Retinal pigment epithelial cell (primary cell): ENCODE results near the gene C2orf80.

Experiments used
- DNase-seq: peaks from one replicate; pipeline ENCODE4 v3.0.0-alpha.2; 2010; ENCODE audit warnings: low read depth
- H3K4me3 ChIP-seq: 2 replicates; pipeline ENCODE4 v1.5.1; 2011; ENCODE audit warnings: mild to moderate bottlenecking, low read length, control low read depth, moderate library complexity
- CTCF ChIP-seq: conservative IDR thresholded peaks from 2 replicates; pipeline ENCODE4 v1.5.1; 2011; ENCODE audit warnings: low read depth, low read length, control low read depth, inconsistent platforms

C2orf80 gene

GRCh38 chr2:208189069-208189809 is 591 bp downstream of the C2orf80 start:
- no peak for TF ChIP-seq CTCF
- H3K4me3 ChIP-seq = no peak overlapping the region
- no peak for DNase-seq

DNA sequence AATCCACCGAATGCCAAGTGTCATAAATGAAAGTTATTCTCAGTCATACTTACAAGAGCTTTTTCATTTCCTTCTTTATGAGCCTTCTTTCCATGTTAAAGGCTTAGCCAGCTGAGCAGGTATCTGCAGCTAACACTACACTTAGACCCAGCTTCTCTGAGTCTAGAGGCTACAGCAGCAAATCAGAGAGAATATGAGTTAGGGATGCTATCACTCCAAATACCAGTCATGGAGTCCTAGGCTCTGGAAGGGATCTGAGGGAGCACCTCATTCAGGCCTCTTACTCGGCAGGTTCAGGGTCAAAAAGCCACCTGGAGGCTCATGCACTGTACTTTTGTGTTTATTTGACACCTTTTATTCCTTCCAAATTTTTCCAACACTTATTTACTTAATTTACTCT is 2.9 kb downstream of the C2orf80 start:
- H3K4me3 ChIP-seq = no peak overlapping the region
- no peak for TF ChIP-seq CTCF
- DNase-seq = no peak

GRCh38 chr2:208186465-208186864 is 3.4 kb downstream of the C2orf80 start:
- no peak overlapping the region for H3K4me3 ChIP-seq
- no peak for DNase-seq
- TF ChIP-seq CTCF = no peak

GRCh38 chr2:208183972-208184705 is 5.7 kb downstream of the C2orf80 start:
- no peak for TF ChIP-seq CTCF
- no peak for DNase-seq
- H3K4me3 ChIP-seq = no peak overlapping the region

DNA sequence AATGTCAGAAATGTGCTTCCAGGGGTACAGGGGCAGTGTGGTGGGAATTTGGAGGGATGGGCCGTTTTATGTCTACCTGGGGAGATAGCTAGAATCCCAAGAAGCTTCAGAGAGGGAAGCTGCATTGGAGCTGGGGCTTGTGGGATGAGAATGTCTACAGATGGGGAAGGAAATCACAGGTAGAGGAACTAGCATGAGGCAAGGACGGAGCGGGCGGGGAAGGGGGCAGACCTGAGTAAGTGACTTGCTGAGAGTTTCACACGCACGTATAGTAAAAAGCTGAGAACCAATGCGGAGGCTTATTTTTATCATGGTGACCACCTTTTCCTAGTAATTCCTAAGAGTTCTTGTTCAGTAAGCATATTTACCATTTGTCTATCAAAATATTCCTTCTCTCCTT is 6.3 kb downstream of the C2orf80 start:
- TF ChIP-seq CTCF = no peak
- no peak for DNase-seq
- no peak overlapping the region for H3K4me3 ChIP-seq

DNA sequence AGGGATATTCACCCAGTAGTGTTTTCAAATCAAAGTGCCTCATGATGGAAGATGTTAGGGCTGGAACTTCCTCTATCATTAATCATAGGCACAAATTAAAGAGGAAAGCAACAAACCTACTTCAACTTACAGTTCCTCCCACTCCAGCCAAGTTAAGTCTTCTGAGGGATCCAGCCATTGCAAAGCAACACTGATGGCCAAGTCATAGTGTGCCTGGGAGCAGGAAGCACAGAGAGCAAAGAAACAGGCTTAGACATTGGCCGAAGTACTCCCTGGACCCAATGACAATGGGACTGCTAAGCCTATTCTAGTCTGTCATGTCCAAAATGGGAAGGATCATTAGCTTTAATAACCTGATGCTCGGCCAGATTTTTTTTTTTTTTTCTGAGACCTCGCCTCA is 7.0 kb downstream of the C2orf80 start:
- no peak for TF ChIP-seq CTCF
- no peak overlapping the region for H3K4me3 ChIP-seq
- DNase-seq = no peak
